Measurements from ENCODE around the gene C4orf36. TPM values are rescaled to one million over a fixed set of nuclear protein-coding genes. Genes with fewer than 3 reads are reported as not detected.

The C4orf36 gene
- total RNA-seq, 1 donor from 2014 or later: not detected

DNA sequence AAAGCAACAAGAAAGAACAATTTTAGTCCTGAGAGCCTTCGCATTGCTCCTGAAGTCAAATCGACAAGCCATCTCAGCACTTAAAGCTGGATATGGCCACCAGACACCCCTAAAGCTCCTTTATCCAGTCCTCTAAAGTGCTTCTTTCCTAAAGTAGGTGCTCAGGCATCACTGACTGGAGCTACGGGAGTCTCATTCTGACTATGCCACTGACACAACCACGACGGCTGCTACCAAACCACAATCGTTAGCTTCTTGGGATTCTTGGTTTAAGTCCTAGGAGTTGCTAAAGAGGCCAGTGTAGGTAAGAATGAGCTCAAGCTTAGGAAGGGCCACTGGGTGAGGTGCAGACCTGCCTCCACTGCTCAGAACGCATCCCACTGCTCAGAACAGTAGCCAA is 44.1 kb downstream of the C4orf36 start:
- CTCF ChIA-PET: no interaction called here
- Mint-ChIP-seq H3K36me3 (ENCODE audit: low read depth) (no peaks in the 10 kb centered on the region), H3K27me3 (no peaks in the 10 kb centered on the region), H3K9me3 (no peaks in the 10 kb centered on the region), H3K4me1 (no peaks in the 10 kb centered on the region), H3K27ac (no peak overlapping the region), H3K4me3 (no peak overlapping the region)
- ATAC-seq (ENCODE audit: low read depth): no peak
- DNase-seq: no peak
- POLR2A ChIA-PET: no interaction called here
- TF ChIP-seq, protein P1, sequence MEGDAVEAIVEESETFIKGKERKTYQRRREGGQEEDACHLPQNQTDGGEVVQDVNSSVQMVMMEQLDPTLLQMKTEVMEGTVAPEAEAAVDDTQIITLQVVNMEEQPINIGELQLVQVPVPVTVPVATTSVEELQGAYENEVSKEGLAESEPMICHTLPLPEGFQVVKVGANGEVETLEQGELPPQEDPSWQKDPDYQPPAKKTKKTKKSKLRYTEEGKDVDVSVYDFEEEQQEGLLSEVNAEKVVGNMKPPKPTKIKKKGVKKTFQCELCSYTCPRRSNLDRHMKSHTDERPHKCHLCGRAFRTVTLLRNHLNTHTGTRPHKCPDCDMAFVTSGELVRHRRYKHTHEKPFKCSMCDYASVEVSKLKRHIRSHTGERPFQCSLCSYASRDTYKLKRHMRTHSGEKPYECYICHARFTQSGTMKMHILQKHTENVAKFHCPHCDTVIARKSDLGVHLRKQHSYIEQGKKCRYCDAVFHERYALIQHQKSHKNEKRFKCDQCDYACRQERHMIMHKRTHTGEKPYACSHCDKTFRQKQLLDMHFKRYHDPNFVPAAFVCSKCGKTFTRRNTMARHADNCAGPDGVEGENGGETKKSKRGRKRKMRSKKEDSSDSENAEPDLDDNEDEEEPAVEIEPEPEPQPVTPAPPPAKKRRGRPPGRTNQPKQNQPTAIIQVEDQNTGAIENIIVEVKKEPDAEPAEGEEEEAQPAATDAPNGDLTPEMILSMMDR (IDR thresholded peaks at IDR 0.05): no peak
- intact Hi-C loops (cut with micrococcal nuclease): no loop called here

DNA sequence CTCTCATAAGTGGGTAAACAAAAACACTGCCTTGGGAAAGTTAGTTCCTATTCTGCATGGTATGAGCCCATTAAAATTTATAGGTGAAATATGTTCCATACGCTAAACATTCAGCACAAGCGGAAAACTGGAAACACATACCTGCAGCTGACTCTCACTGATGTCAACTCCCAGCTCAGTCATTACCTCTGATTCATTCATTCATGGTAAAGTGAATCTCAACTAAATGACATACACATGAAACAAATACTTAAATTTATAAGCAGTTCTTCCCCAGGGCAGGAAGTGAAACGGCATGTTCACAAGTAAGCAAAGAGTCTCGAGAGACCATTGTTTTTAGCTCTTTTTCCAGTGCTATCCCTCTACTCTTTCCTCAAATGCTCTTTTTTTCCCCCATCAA is 44.7 kb downstream of the C4orf36 start:
- POLR2A ChIA-PET: no interaction called here
- no peaks in the 10 kb centered on the region for H3K27me3 Mint-ChIP-seq
- CTCF ChIA-PET: no interaction called here
- intact Hi-C loops (cut with micrococcal nuclease): no loop called here
- no peak overlapping the region for H3K4me3 Mint-ChIP-seq
- ATAC-seq (ENCODE audit: low read depth): no peak
- H3K9me3 Mint-ChIP-seq: no peaks in the 10 kb centered on the region
- no peak overlapping the region for H3K27ac Mint-ChIP-seq
- DNase-seq: no peak
- H3K36me3 Mint-ChIP-seq (ENCODE audit: low read depth): no peaks in the 10 kb centered on the region
- H3K4me1 Mint-ChIP-seq: no peaks in the 10 kb centered on the region
- TF ChIP-seq, protein P1 (IDR thresholded peaks at IDR 0.05): no peak

DNA sequence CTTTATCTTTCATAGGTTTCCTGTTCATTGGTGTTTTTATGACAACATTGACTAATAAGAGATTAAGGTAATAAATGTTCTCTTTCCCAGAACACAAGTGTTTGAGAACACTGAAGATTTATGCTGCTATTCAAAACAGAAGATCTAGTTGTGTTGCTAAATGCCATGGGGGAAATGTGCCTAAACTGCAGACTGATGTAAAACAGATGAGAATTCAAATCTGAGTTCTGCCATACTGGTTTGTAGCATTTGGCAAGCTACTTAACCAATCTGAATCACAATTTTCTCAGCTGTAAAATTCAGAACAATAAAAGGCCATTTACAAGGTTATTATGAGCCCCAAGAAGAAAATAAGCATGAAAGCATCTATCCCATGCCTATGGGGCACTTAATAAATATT is 45.3 kb downstream of the C4orf36 start:
- no peak overlapping the region for H3K4me3 Mint-ChIP-seq
- no peak for ATAC-seq (ENCODE audit: low read depth)

DNA sequence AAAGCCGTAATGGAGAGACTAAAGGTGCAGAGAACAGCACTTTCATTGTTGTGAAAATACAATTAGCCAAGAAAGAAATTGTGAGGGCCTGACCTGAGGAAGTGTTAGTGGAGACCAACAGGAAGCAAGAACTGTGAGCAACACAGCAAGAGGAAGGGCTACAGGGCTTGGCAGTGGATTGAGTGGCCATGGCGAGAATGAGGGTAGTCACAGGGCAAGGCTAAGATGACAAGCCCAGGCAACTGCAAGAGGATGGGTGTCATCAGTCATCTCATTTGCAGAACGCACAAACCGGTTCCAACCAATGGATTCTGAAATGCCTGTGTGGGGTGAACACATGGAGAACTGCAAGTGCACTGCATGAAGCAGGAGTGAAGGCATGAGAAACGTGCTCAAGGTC is 46.6 kb downstream of the C4orf36 start:
- no peak for ATAC-seq (ENCODE audit: low read depth)
- Mint-ChIP-seq H3K27me3 (no peaks in the 10 kb centered on the region), H3K4me3 (no peak overlapping the region), H3K27ac (no peak overlapping the region), H3K9me3 (no peaks in the 10 kb centered on the region), H3K4me1 (no peaks in the 10 kb centered on the region), H3K36me3 (ENCODE audit: low read depth) (no peaks in the 10 kb centered on the region)
- DNase-seq: no peak
- ChIA-PET POLR2A (no interaction called here), CTCF (no interaction called here)
- TF ChIP-seq, protein P1 (IDR thresholded peaks at IDR 0.05): no peak
- intact Hi-C loops (cut with micrococcal nuclease): no loop called here

More for the DNA sequence above, 45.3 kb downstream of the C4orf36 start:
- POLR2A ChIA-PET: no interaction called here
- TF ChIP-seq, protein P1 (IDR thresholded peaks at IDR 0.05): no peak
- CTCF ChIA-PET: no interaction called here
- H3K9me3 Mint-ChIP-seq: no peaks in the 10 kb centered on the region
- H3K27me3 Mint-ChIP-seq: no peaks in the 10 kb centered on the region
- DNase-seq: no peak
- H3K36me3 Mint-ChIP-seq (ENCODE audit: low read depth): no peaks in the 10 kb centered on the region
- intact Hi-C loops (cut with micrococcal nuclease): no loop called here
- no peak overlapping the region for H3K27ac Mint-ChIP-seq
- H3K4me1 Mint-ChIP-seq: no peaks in the 10 kb centered on the region

DNA sequence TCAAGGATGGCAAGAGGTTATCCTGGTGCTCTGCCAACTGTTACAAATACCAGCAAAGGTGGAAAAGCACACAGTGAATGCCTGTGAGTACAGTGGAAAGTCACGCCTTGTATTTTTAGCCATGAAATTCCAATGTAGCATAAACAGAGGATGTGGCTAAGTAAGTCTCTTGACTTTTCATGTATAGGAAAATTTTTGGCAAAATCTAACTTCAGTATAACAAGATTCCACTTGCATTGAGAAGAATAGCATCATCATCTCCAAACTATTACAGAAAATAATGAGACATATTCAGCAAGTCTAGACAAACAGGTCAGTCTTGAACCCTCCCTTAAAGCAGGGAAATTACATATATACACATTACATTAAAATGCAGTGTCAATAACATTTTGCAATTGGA is 50.9 kb downstream of the C4orf36 start:
- ATAC-seq (ENCODE audit: low read depth): no peak

More for the DNA sequence above, 50.9 kb downstream of the C4orf36 start:
- CTCF ChIA-PET: no interaction called here
- no peaks in the 10 kb centered on the region for H3K36me3 Mint-ChIP-seq (ENCODE audit: low read depth)
- TF ChIP-seq, protein P1 (IDR thresholded peaks at IDR 0.05): no peak
- POLR2A ChIA-PET: no interaction called here
- no peaks in the 10 kb centered on the region for H3K27me3 Mint-ChIP-seq
- no peak overlapping the region for H3K4me3 Mint-ChIP-seq
- H3K4me1 Mint-ChIP-seq: no peaks in the 10 kb centered on the region
- H3K27ac Mint-ChIP-seq: no peak overlapping the region
- no peak for DNase-seq
- intact Hi-C loops (cut with micrococcal nuclease): no loop called here
- no peaks in the 10 kb centered on the region for H3K9me3 Mint-ChIP-seq

Data from activated B cell treated with CpG ODN at 0.5 μM for 24 hours (primary cell).